GM12878 (cell line): Measurements from ENCODE around the gene PRR7. TPM values are rescaled to one million over a fixed set of nuclear protein-coding genes. Genes with fewer than 3 reads are reported as not detected.

ENCODE experiments used
- ATAC-seq: fragments of 200-7000 bp; cut with Tn5 transposase; 3 replicates; pipeline ENCODE4 v1.9.1; 2020; ENCODE audit warnings: mild to moderate bottlenecking, moderate library complexity
- BruUV-seq: library from RNA; stranded (reverse); fragments of 400-500 nt; replicated peaks from 2 replicates; lab custom pipeline; 2021; lab: Mats Ljungman, UMichigan
- CTCF ChIA-PET: fragments of 300-600 bp; sonication (Branson Sonifier 250); formaldehyde crosslinking; extraction: SDS; loops from one replicate; lab custom pipeline; 2021; ENCODE audit warnings: inconsistent platforms; lab: Yijun Ruan, JAX
- POLR2A ChIA-PET: fragments of 350-600 bp; formaldehyde crosslinking; extraction: SDS; loops from one replicate; lab custom pipeline; 2021; ENCODE audit warnings: inconsistent platforms; lab: Charles Lee
- RAD21 ChIA-PET: fragments of 300-600 bp; sonication (Branson Sonifier 250); formaldehyde crosslinking; loops from one replicate; lab custom pipeline; 2023; ENCODE audit warnings: antibody characterized with exemption; ENCODE audit not compliant: unreplicated experiment; lab: Charles Lee
- SMC1A ChIA-PET: fragments of 300-600 bp; sonication (Branson Sonifier 250); formaldehyde crosslinking; loops from one replicate; lab custom pipeline; 2023; ENCODE audit not compliant: unreplicated experiment, uncharacterized antibody; lab: Charles Lee
- DNase-seq: peaks from one replicate; pipeline ENCODE4 v3.0.0-alpha.2; 2011; ENCODE audit warnings: low read depth, low spot score
- FAIRE-seq: peaks from 3 replicates; lab custom pipeline; 2011; peaks lifted over from hg19 to GRCh38; lab: Jason Lieb, UNC
- H2AFZ ChIP-seq: 2 replicates; pipeline ENCODE4 v1.6.0; 2011; ENCODE audit warnings: low read depth, low read length, control low read depth; ENCODE audit not compliant: control insufficient read depth
- H3K27ac ChIP-seq: 2 replicates; pipeline ENCODE4 v1.5.1; 2011; ENCODE audit warnings: control low read depth; ENCODE audit not compliant: control insufficient read depth, insufficient read depth
- H3K27me3 ChIP-seq, 2 experiments: replicated peaks in 1 of 2; 2 replicates each; pipeline versions ENCODE4 v1.6.0 to v1.6.1; 2011; ENCODE audit warnings: low read length in 1 of 2; ENCODE audit not compliant: control insufficient read depth in 2 of 2, insufficient read depth in 2 of 2
- H3K36me3 ChIP-seq, 2 experiments: 2 replicates each; pipeline ENCODE4 v1.5.1; 2011; ENCODE audit warnings: low read length in 1 of 2; ENCODE audit not compliant: control insufficient read depth in 2 of 2, insufficient read depth in 2 of 2
- H3K4me1 ChIP-seq: 2 replicates; pipeline ENCODE4 v1.6.1; 2011; ENCODE audit warnings: mild to moderate bottlenecking, low read length, moderate library complexity, mixed read lengths; ENCODE audit not compliant: control insufficient read depth, insufficient read depth
- H3K4me2 ChIP-seq: 2 replicates; pipeline ENCODE4 v1.6.0; 2011; ENCODE audit warnings: control low read depth; ENCODE audit not compliant: control insufficient read depth, insufficient read depth
- H3K4me3 ChIP-seq: fragments of 200-600 bp; sonication (generic); 2 replicates; pipeline ENCODE4 v1.5.1; 2016
- H3K79me2 ChIP-seq: 2 replicates; pipeline ENCODE4 v1.6.0; 2011; ENCODE audit warnings: low read length; ENCODE audit not compliant: control insufficient read depth, insufficient read depth
- H3K9ac ChIP-seq: 2 replicates; pipeline ENCODE4 v1.8.0; 2011; ENCODE audit warnings: low read length, control low read depth, mixed read lengths; ENCODE audit not compliant: control insufficient read depth, insufficient read depth
- H3K9me3 ChIP-seq: replicated peaks from 3 replicates; pipeline ENCODE4 v1.5.1; 2011; ENCODE audit warnings: mild to moderate bottlenecking, low read length; ENCODE audit not compliant: control insufficient read depth, insufficient read depth
- H4K20me1 ChIP-seq: 2 replicates; pipeline ENCODE4 v1.6.0; 2011; ENCODE audit not compliant: control insufficient read depth, insufficient read depth
- CBX3 ChIP-seq: fragments of 200-600 bp; sonication (generic); IDR thresholded peaks from 2 replicates; pipeline ENCODE4 v1.6.1; 2016; ENCODE audit warnings: low read depth, borderline replicate concordance
- DPF2 ChIP-seq: fragments of 450-650 bp; IDR thresholded peaks from 2 replicates; pipeline ENCODE4 v1.6.1; 2017; ENCODE audit warnings: mild to moderate bottlenecking
- ELK1 ChIP-seq: IDR thresholded peaks from 2 replicates; pipeline ENCODE4 v1.6.1; 2012; ENCODE audit warnings: low read depth, low read length, improper control_type of control experiment
- JUNB ChIP-seq: IDR thresholded peaks from 2 replicates; pipeline ENCODE4 v1.6.1; 2016; ENCODE audit warnings: antibody characterized with exemption, mild to moderate bottlenecking
- NFYA ChIP-seq: IDR thresholded peaks from 2 replicates; pipeline ENCODE4 v1.6.1; 2011; ENCODE audit warnings: low read depth, mild to moderate bottlenecking, low read length, improper control_type of control experiment, borderline replicate concordance
- POLR2AphosphoS5 ChIP-seq: IDR thresholded peaks from 2 replicates; pipeline ENCODE4 v1.6.1; 2011; ENCODE audit warnings: mild to moderate bottlenecking, low read length, inconsistent platforms
- RFX5 ChIP-seq: IDR thresholded peaks from 2 replicates; pipeline ENCODE4 v1.6.1; 2011; ENCODE audit warnings: low read depth, low read length, improper control_type of control experiment
- SIN3A ChIP-seq: IDR thresholded peaks from 2 replicates; pipeline ENCODE4 v1.6.1; 2012; ENCODE audit warnings: low read depth, low read length, improper control_type of control experiment
- TCF12 ChIP-seq: IDR thresholded peaks from 2 replicates; pipeline ENCODE4 v1.6.1; 2011; ENCODE audit warnings: low read depth, mild to moderate bottlenecking, low read length
- TCF3 ChIP-seq: IDR thresholded peaks from 2 replicates; pipeline ENCODE4 v1.6.1; 2012; ENCODE audit warnings: low read depth, mild to moderate bottlenecking, low read length, borderline replicate concordance; ENCODE audit not compliant: insufficient read depth
- TCF7 ChIP-seq: IDR thresholded peaks from 2 replicates; pipeline ENCODE4 v1.6.1; 2014; ENCODE audit warnings: antibody characterized with exemption, borderline replicate concordance
- ZBTB40 ChIP-seq: fragments of 450-650 bp; IDR thresholded peaks from 2 replicates; pipeline ENCODE4 v1.6.1; 2016; ENCODE audit warnings: mild to moderate bottlenecking, moderate library complexity, borderline replicate concordance
- ZNF687 ChIP-seq: fragments of 450-650 bp; IDR thresholded peaks from 2 replicates; pipeline ENCODE4 v1.6.1; 2017; ENCODE audit warnings: mild to moderate bottlenecking, moderate library complexity
- ZZZ3 ChIP-seq: IDR thresholded peaks from 2 replicates; pipeline ENCODE4 v1.6.1; 2011; ENCODE audit warnings: low read depth; ENCODE audit not compliant: control insufficient read depth, insufficient read length
- WGBS: methylation state at CpG from one replicate; pipeline ENCODE4 v1.1.6; 2016; ENCODE audit warnings: low lambda C conversion rate; ENCODE audit not compliant: insufficient replicate concordance, insufficient coverage; ENCODE audit errors: missing lambda C conversion rate; 5-methylcytosine and 5-hydroxymethylcytosine counted together
- in situ Hi-C: fragments of 300-500 bp; cut with MboI; formaldehyde crosslinking; loops from 9 replicates; pipeline ENCODE4 v1.14.3; 2018; ENCODE audit warnings: mixed read lengths
- intact Hi-C: fragments of 100-400 bp; cut with micrococcal nuclease; formaldehyde crosslinking; loops from one replicate; pipeline ENCODE4 v1.14.2; 2022; ENCODE audit not compliant: unreplicated experiment
- polyA plus RNA-seq, 11 experiments: library from polyadenylated mRNA; depleted of rRNA in 4 of 11; unstranded in 6 of 11; stranded (reverse) in 5 of 11; fragments of >200 nt; fragmentation: Nextera tagmentation in 4 of 11; fragmentation: Illumina TruSeq in 1 of 11; extraction: Ambion mirVana in 4 of 11; extraction: Trizol in 1 of 11; gene quantifications; 1 replicate in 1 of 11; 2 replicates in 10 of 11; pipeline versions ENCODE4 v1.2.1 to v1.2.3, GENCODE V29; 2011 to 2016; ENCODE audit warnings: inconsistent platforms in 2 of 11, missing spikeins in 2 of 11, low read depth in 1 of 11
- total RNA-seq, 4 experiments: library from RNA; depleted of rRNA in 3 of 4; stranded (reverse); fragments of >200 nt in 3 of 4; fragmentation: Illumina TruSeq in 1 of 4; extraction: Trizol in 1 of 4; gene quantifications; 2 replicates each; pipeline versions ENCODE4 v1.2.1 to v1.2.3, GENCODE V29; 2013 to 2021

PRR7 gene
- total and polyA plus RNA-seq, 10 of the 15 experiments (the other 5 are each of a cell fraction or from before 2014, with no cell fraction given) = 0.09 to 18.8 (median 4.6) TPM; not detected in 2

- ChIA-PET SMC1A (interaction anchor here (7.4 kb wide), 1 partner anchor 10 kb away, joined by 73 read pairs; no protein-coding TSS in a partner anchor), RAD21 (interaction anchor here (1.0 kb wide), 1 partner anchor 10 kb away, joined by 3 read pairs; no protein-coding TSS in a partner anchor), CTCF (interaction anchor here (1.2 kb wide), 1 partner anchor 37 kb away, joined by 6 read pairs; no protein-coding TSS in a partner anchor), POLR2A (interaction anchor here (1.0 kb wide), 1 partner anchor 16 kb away, joined by 5 read pairs; no protein-coding TSS in a partner anchor)
- Histone ChIP-seq H3K4me2 (no peak overlapping the region), H3K36me3 (peaks cover 17 to 25% of the 10 kb centered on the region in 2 experiments), H2AFZ (no peak overlapping the region), H3K27ac (no peak overlapping the region), H3K9ac (no peak overlapping the region), H4K20me1 (no peaks in the 10 kb centered on the region), H3K9me3 (no peaks in the 10 kb centered on the region), H3K79me2 (peaks cover under 1% of the 10 kb centered on the region; the same call in 1 of the 2 replicates), H3K27me3 (no peaks in the 10 kb centered on the region), H3K4me1 (peaks cover 24% of the 10 kb centered on the region), H3K4me3 (no peak overlapping the region)
- 79% methylated on average over 26 of the region's 26 CpGs for WGBS
- FAIRE-seq = no peak
- no peak for ATAC-seq
- no TSS peak for BruUV-seq
- intact Hi-C loops (no loop called here), in situ Hi-C loops (no loop called here)
- no peak for DNase-seq
- TF ChIP-seq POLR2AphosphoS5 (no peak; the same call in 1 of the 2 replicates), CBX3 (no peak), TCF3 (no peak), ZZZ3 (no peak), DPF2 (no peak), ZNF687 (no peak), ELK1 (no peak), SIN3A (no peak), ZBTB40 (no peak), TCF12 (no peak), TCF7 (no peak), NFYA (no peak), RFX5 (no peak), JUNB (no peak)
Observed at GRCh38 chr5:177440990-177441780, 5.4 kb upstream of the PRR7 start.
